HK-2 (cell line): ENCODE data around the gene CPHXL2.
A peak's percentile ranks its signal among the peaks of the same experiment; 100 is the strongest.

Experiments used
- DNase-seq: peaks from one replicate; pipeline ENCODE4 v3.0.0-alpha.2; 2018; ENCODE audit not compliant: unreplicated experiment

CPHXL2 gene

GRCh38 chr16:75640598-75640997 lies 36.2 kb downstream of the CPHXL2 start:
- no peak for DNase-seq

- DNase-seq: no peak
These were observed 41.8 kb downstream of the CPHXL2 start for GRCh38 chr16:75635036-75635435.

GRCh38 chr16:75632857-75633256 lies 44.0 kb downstream of the CPHXL2 start:
- no peak for DNase-seq

GRCh38 chr16:75630052-75630451 lies 46.8 kb downstream of the CPHXL2 start:
- no peak for DNase-seq

- DNase-seq: no peak
These were observed 47.7 kb downstream of the CPHXL2 start for GRCh38 chr16:75629132-75629531.

- no peak for DNase-seq
These were observed 48.5 kb downstream of the CPHXL2 start for GRCh38 chr16:75628351-75628750.

- DNase-seq: no peak
These were observed 49.0 kb downstream of the CPHXL2 start for GRCh38 chr16:75627851-75628250.

- no peak for DNase-seq
These were observed 50.0 kb downstream of the CPHXL2 start for GRCh38 chr16:75626806-75627205.

GRCh38 chr16:75624921-75625334 lies 51.9 kb downstream of the CPHXL2 start:
- no peak for DNase-seq

GRCh38 chr16:75622761-75623605 lies 53.8 kb downstream of the CPHXL2 start, which contains the start of gene ADAT1:
Gene ADAT1 (minus strand): TSS chr16:75623281. CDS start chr16:75620799, 2,482 bp downstream.
- DNase-seq: peak; percentile 96

- no peak for DNase-seq
These were observed 55.7 kb downstream of the CPHXL2 start for GRCh38 chr16:75621170-75621477.

GRCh38 chr16:75620326-75621169 lies 56.3 kb downstream of the CPHXL2 start:
- no peak for DNase-seq

GRCh38 chr16:75618780-75619179 lies 58.0 kb downstream of the CPHXL2 start:
- DNase-seq: no peak

- no peak for DNase-seq
These were observed 59.7 kb downstream of the CPHXL2 start for GRCh38 chr16:75617121-75617520.

GRCh38 chr16:75616521-75617010 lies 60.2 kb downstream of the CPHXL2 start:
- no peak for DNase-seq

GRCh38 chr16:75615619-75616018 lies 61.2 kb downstream of the CPHXL2 start:
- no peak for DNase-seq

GRCh38 chr16:75614066-75614897 lies 62.5 kb downstream of the CPHXL2 start:
- no peak for DNase-seq
